Prostate gland (tissue), 2 donors: ENCODE results near the gene SMC1B. TPM values are rescaled to one million over a fixed set of nuclear protein-coding genes. Genes with fewer than 3 reads are reported as not detected.

Source experiments
- DNase-seq: peaks from one replicate; pipeline ENCODE4 v3.0.0-alpha.2; 2019; ENCODE audit warnings: low spot score
- H3K27ac ChIP-seq, 2 donors: fragments of 200-600 bp; sonication (generic); 2 replicates each; pipeline ENCODE4 v1.5.1; 2017 to 2019
- H3K27me3 ChIP-seq: fragments of 200-600 bp; sonication (generic); replicated peaks from 2 replicates; pipeline ENCODE4 v1.5.1; 2019; ENCODE audit not compliant: insufficient read depth
- H3K36me3 ChIP-seq, 2 donors: fragments of 200-600 bp; sonication (generic); 1 replicate in 1 of 2; 2 replicates in 1 of 2; pipeline versions ENCODE4 v1.5.1 to v1.8.1; 2017 to 2019
- H3K4me1 ChIP-seq: fragments of 200-600 bp; sonication (generic); replicated peaks from 2 replicates; pipeline ENCODE4 v1.5.1; 2019
- H3K4me3 ChIP-seq, 2 donors: fragments of 200-600 bp; sonication (generic); 2 replicates each; pipeline ENCODE4 v1.5.1; 2017 to 2019
- H3K9me3 ChIP-seq: fragments of 200-600 bp; sonication (generic); 2 replicates; pipeline ENCODE4 v1.5.1; 2017
- CTCF ChIP-seq, 4 experiments: fragments of 200-600 bp in 2 of 4; fragments of 450-650 bp in 2 of 4; sonication (generic) in 2 of 4; IDR thresholded peaks; 1 replicate in 3 of 4; 2 replicates in 1 of 4; pipeline ENCODE4 v1.5.1; 2016 to 2019; ENCODE audit warnings: antibody characterized with exemption in 4 of 4, mild to moderate bottlenecking in 2 of 4, moderate library complexity in 2 of 4
- POLR2A ChIP-seq: fragments of 450-650 bp; IDR thresholded peaks from one replicate; pipeline ENCODE4 v1.6.1; 2016; ENCODE audit warnings: antibody characterized with exemption, mild to moderate bottlenecking
- POLR2AphosphoS5 ChIP-seq: sonication (generic); formaldehyde crosslinking; IDR thresholded peaks from one replicate; pipeline ENCODE4 v1.6.1; 2017; ENCODE audit warnings: antibody characterized with exemption
- WGBS: methylation state at CpG from one replicate; pipeline ENCODE4 v1.1.5; 2018; 5-methylcytosine and 5-hydroxymethylcytosine counted together
- intact Hi-C: fragments of 100-400 bp; cut with DNase I; formaldehyde crosslinking; loops from one replicate; pipeline ENCODE4 v1.14.2; 2022
- total RNA-seq, 2 donors: library from RNA; depleted of rRNA; stranded (reverse); fragments of >200 nt; gene quantifications; one replicate each; pipeline ENCODE4 v1.1.0, GENCODE V29; 2016

SMC1B gene
- total RNA-seq, 2 donors from 2014 or later, result 8.2 TPM; not detected in 1

- no peak for DNase-seq
- Histone ChIP-seq H3K36me3 (no peaks in the 10 kb centered on the region), H3K27ac (no peak overlapping the region), H3K9me3 (no peaks in the 10 kb centered on the region), H3K27me3 (no peaks in the 10 kb centered on the region), H3K4me1 (no peaks in the 10 kb centered on the region), H3K4me3 (no peak overlapping the region)
- intact Hi-C loops, result no loop called here
- WGBS, result 92% methylated on average over 9 of the region's 9 CpGs
- TF ChIP-seq POLR2AphosphoS5 (no peak), CTCF (IDR thresholded peaks at IDR 0.05) (no peak), POLR2A (no peak)
Measured at GRCh38 chr22:45306139-45306538, 107.3 kb downstream of the SMC1B start.

GRCh38 chr22:45305456-45306075, 107.8 kb downstream of the SMC1B start:
- Histone ChIP-seq H3K27ac (no peak overlapping the region), H3K36me3 (no peaks in the 10 kb centered on the region), H3K9me3 (no peaks in the 10 kb centered on the region), H3K27me3 (no peaks in the 10 kb centered on the region), H3K4me3 (no peak overlapping the region), H3K4me1 (no peaks in the 10 kb centered on the region)
- DNase-seq, result no peak
- TF ChIP-seq CTCF (IDR thresholded peaks at IDR 0.05) (no peak), POLR2A (no peak), POLR2AphosphoS5 (no peak)
- WGBS, result 78% methylated on average over 6 of the region's 6 CpGs
- intact Hi-C loops, result no loop called here

GRCh38 chr22:45304971-45305370, 108.4 kb downstream of the SMC1B start:
- Histone ChIP-seq H3K27me3 (no peaks in the 10 kb centered on the region), H3K27ac (no peak overlapping the region), H3K36me3 (no peaks in the 10 kb centered on the region), H3K9me3 (no peaks in the 10 kb centered on the region), H3K4me3 (no peak overlapping the region), H3K4me1 (no peaks in the 10 kb centered on the region)
- WGBS, result 84% methylated on average over 6 of the region's 6 CpGs
- intact Hi-C loops, result no loop called here
- TF ChIP-seq POLR2AphosphoS5, result no peak
- no peak for TF ChIP-seq CTCF (IDR thresholded peaks at IDR 0.05)
- TF ChIP-seq POLR2A, result no peak
- no peak for DNase-seq

- 77% methylated on average over 7 of the region's 7 CpGs for WGBS
- Histone ChIP-seq H3K27me3 (no peaks in the 10 kb centered on the region), H3K9me3 (no peaks in the 10 kb centered on the region), H3K4me1 (no peaks in the 10 kb centered on the region), H3K36me3 (no peaks in the 10 kb centered on the region), H3K27ac (no peak overlapping the region), H3K4me3 (no peak overlapping the region)
- TF ChIP-seq CTCF (IDR thresholded peaks at IDR 0.05), result no peak
- no peak for TF ChIP-seq POLR2A
- TF ChIP-seq POLR2AphosphoS5, result no peak
- intact Hi-C loops, result no loop called here
- DNase-seq, result no peak
Measured at GRCh38 chr22:45303181-45303580, 110.2 kb downstream of the SMC1B start.

- 65% methylated on average over 8 of the region's 8 CpGs for WGBS
- Histone ChIP-seq H3K36me3 (no peaks in the 10 kb centered on the region), H3K27ac (no peak overlapping the region), H3K9me3 (no peaks in the 10 kb centered on the region), H3K4me1 (no peaks in the 10 kb centered on the region), H3K4me3 (no peak overlapping the region), H3K27me3 (no peaks in the 10 kb centered on the region)
- no peak for DNase-seq
- intact Hi-C loops, result no loop called here
- TF ChIP-seq CTCF (IDR thresholded peaks at IDR 0.05), result no peak
- no peak for TF ChIP-seq POLR2AphosphoS5
- no peak for TF ChIP-seq POLR2A
Measured at GRCh38 chr22:45302751-45303150, 110.6 kb downstream of the SMC1B start.
